ENCODE data around the gene MCRS1.
"Not testable (repeated sequence)": the region's sequence is repeated elsewhere in the genome, so short reads cannot be mapped to it uniquely, and the experiment has no call there.

The MCRS1 gene

GRCh38 chr12:49567611-49568441, at the start of gene MCRS1:
Gene MCRS1 (minus strand): TSS chr12:49568142. CDS start chr12:49566731, 1,411 bp downstream.
- peak; percentile 94 for DNase-seq

- peak; percentile 33 for DNase-seq
Measured at GRCh38 chr12:49616533-49617219, 48.7 kb upstream of the MCRS1 start.

- no peak for DNase-seq
Measured at GRCh38 chr12:49615725-49616124, 47.8 kb upstream of the MCRS1 start.

- no peak for DNase-seq
Measured at GRCh38 chr12:49612210-49612609, 44.3 kb upstream of the MCRS1 start.

GRCh38 chr12:49610785-49611184, 42.8 kb upstream of the MCRS1 start:
- DNase-seq = peak; percentile 10

GRCh38 chr12:49609875-49610154, 41.9 kb upstream of the MCRS1 start:
- peak; percentile 91 for DNase-seq

GRCh38 chr12:49609059-49609874, 41.3 kb upstream of the MCRS1 start:
- DNase-seq = peak; percentile 51

- DNase-seq = not testable (repeated sequence)
Measured at GRCh38 chr12:49605539-49605938, 37.6 kb upstream of the MCRS1 start, which contains the start of gene FAM186B. Gene FAM186B (minus strand): TSS chr12:49605639. CDS start chr12:49605477, 162 bp downstream.

- peak; percentile 41 for DNase-seq
Measured at GRCh38 chr12:49604856-49605255, 36.9 kb upstream of the MCRS1 start.

- DNase-seq = peak; percentile 32
Measured at GRCh38 chr12:49603721-49604120, 35.8 kb upstream of the MCRS1 start.

- DNase-seq = peak; percentile 51
Measured at GRCh38 chr12:49599961-49600360, 32.0 kb upstream of the MCRS1 start.

- DNase-seq = peak; percentile 53
Measured at GRCh38 chr12:49598527-49598926, 30.6 kb upstream of the MCRS1 start.

- DNase-seq = peak; percentile 48
Measured at GRCh38 chr12:49588721-49589516, 21.0 kb upstream of the MCRS1 start.

GRCh38 chr12:49588281-49588680, 20.3 kb upstream of the MCRS1 start:
- DNase-seq = peak; percentile 52

- DNase-seq = peak; percentile 52
Measured at GRCh38 chr12:49587174-49587908, 19.4 kb upstream of the MCRS1 start.

GRCh38 chr12:49585477-49586459, 17.8 kb upstream of the MCRS1 start:
- DNase-seq = peak; percentile 52

GRCh38 chr12:49584591-49584990, 16.6 kb upstream of the MCRS1 start:
- DNase-seq = no peak

GRCh38 chr12:49583366-49584094, 15.6 kb upstream of the MCRS1 start:
- DNase-seq = peak; percentile 38

GRCh38 chr12:49582850-49583249, 14.9 kb upstream of the MCRS1 start:
- DNase-seq = peak; percentile 38

GRCh38 chr12:49582201-49582600, 14.3 kb upstream of the MCRS1 start:
- peak; percentile 12 for DNase-seq
